Thoracic aorta (tissue), 2 donors: ENCODE measurements around the gene FARP1. TPM values are rescaled to one million over a fixed set of nuclear protein-coding genes. Genes with fewer than 3 reads are reported as not detected.

Experiments
- ATAC-seq: fragments of 150-250 bp; one replicate; pipeline ENCODE4 v1.8.0; 2017; ENCODE audit warnings: low read depth; ENCODE audit not compliant: insufficient number of reproducible peaks, low FRiP score
- DNase-seq: peaks from one replicate; pipeline ENCODE4 v3.0.0-alpha.2; 2020; ENCODE audit warnings: low spot score
- H3K27ac ChIP-seq, 2 donors: fragments of 200-600 bp; sonication (generic); 1 replicate in 1 of 2; 2 replicates in 1 of 2; pipeline ENCODE4 v1.5.1; 2016; ENCODE audit warnings: mild to moderate bottlenecking in 2 of 2, moderate library complexity in 2 of 2
- H3K27me3 ChIP-seq: fragments of 200-600 bp; sonication (generic); replicated peaks from 2 replicates; pipeline ENCODE4 v1.6.0; 2016; ENCODE audit warnings: mild to moderate bottlenecking; ENCODE audit not compliant: insufficient read depth
- H3K36me3 ChIP-seq: fragments of 200-600 bp; sonication (generic); one replicate; pipeline ENCODE4 v1.5.1; 2016
- H3K4me1 ChIP-seq, 2 donors: fragments of 200-600 bp; sonication (generic); 1 replicate in 1 of 2; 2 replicates in 1 of 2; pipeline versions ENCODE4 v1.5.1 to v1.6.0; 2016; ENCODE audit warnings: low read depth in 2 of 2, mild to moderate bottlenecking in 1 of 2; ENCODE audit not compliant: control insufficient read depth in 1 of 2
- H3K4me3 ChIP-seq: fragments of 200-600 bp; sonication (generic); 2 replicates; pipeline ENCODE4 v1.5.1; 2016; ENCODE audit warnings: mild to moderate bottlenecking
- H3K9me3 ChIP-seq: fragments of 200-600 bp; sonication (generic); 2 replicates; pipeline ENCODE4 v1.5.1; 2016
- total RNA-seq, 2 donors: library from RNA; depleted of rRNA; stranded (reverse); fragments of >200 nt; gene quantifications; one replicate each; pipeline versions ENCODE4 v1.1.0 to v1.2.3, GENCODE V29; 2016
- TF ChIP-seq, protein P1 (sequence below): fragments of 200-600 bp; sonication (generic); IDR thresholded peaks from one replicate; pipeline ENCODE4 v1.5.1; 2019; ENCODE audit warnings: antibody characterized with exemption

Gene FARP1
- total RNA-seq, 2 donors from 2014 or later: 17.6 to 30.3 TPM

DNA sequence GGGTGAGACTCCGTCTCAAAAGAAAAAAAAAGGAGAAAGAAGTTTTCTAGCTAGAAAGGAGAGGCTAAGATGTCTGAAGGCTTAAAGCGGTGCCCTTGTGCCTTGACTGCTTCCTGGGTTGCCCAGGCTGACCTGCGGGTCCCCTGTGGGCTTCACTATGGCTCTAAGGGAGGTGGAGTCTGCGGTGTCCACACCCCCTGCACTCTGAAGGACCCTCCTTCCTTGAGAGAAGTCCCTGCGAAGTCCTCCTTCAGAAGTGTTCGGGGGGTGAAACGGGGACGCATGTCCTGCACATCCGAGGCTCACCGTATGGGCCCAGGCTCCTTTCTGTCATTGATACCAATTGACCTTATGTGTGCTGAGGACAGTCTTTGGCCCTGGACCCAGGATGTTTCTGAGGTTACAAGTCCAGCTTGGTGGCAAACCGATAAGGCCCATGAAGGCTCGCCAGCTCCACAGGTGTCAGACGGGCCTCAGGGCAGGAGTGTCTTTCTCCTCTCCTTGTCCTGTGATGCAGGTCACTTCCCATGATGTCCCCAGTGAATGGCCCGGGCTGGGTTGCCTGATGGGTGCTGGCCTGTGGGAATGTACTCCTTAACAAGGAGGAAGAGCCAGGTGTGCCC, 45.8 kb downstream of the FARP1 start:
- no peak overlapping the region for H3K27ac ChIP-seq
- no peak for ATAC-seq
- H3K4me1 ChIP-seq: peaks cover 0 to 6% of the 10 kb centered on the region in 2 donors

GRCh38 chr13:98189841-98190505, 47.1 kb downstream of the FARP1 start:
- Histone ChIP-seq H3K4me1 (peaks cover 0 to 6% of the 10 kb centered on the region in 2 donors), H3K27me3 (no peaks in the 10 kb centered on the region), H3K4me3 (no peak overlapping the region), H3K27ac (no peak overlapping the region), H3K9me3 (no peaks in the 10 kb centered on the region), H3K36me3 (no peaks in the 10 kb centered on the region)
- DNase-seq: no peak
- TF ChIP-seq, protein P1, sequence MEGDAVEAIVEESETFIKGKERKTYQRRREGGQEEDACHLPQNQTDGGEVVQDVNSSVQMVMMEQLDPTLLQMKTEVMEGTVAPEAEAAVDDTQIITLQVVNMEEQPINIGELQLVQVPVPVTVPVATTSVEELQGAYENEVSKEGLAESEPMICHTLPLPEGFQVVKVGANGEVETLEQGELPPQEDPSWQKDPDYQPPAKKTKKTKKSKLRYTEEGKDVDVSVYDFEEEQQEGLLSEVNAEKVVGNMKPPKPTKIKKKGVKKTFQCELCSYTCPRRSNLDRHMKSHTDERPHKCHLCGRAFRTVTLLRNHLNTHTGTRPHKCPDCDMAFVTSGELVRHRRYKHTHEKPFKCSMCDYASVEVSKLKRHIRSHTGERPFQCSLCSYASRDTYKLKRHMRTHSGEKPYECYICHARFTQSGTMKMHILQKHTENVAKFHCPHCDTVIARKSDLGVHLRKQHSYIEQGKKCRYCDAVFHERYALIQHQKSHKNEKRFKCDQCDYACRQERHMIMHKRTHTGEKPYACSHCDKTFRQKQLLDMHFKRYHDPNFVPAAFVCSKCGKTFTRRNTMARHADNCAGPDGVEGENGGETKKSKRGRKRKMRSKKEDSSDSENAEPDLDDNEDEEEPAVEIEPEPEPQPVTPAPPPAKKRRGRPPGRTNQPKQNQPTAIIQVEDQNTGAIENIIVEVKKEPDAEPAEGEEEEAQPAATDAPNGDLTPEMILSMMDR: no peak
- ATAC-seq: no peak

More for the DNA sequence above, 45.8 kb downstream of the FARP1 start:
- no peak overlapping the region for H3K4me3 ChIP-seq
- no peaks in the 10 kb centered on the region for H3K36me3 ChIP-seq
- no peaks in the 10 kb centered on the region for H3K27me3 ChIP-seq
- H3K9me3 ChIP-seq: no peaks in the 10 kb centered on the region
- TF ChIP-seq, protein P1: no peak
- DNase-seq: no peak

DNA sequence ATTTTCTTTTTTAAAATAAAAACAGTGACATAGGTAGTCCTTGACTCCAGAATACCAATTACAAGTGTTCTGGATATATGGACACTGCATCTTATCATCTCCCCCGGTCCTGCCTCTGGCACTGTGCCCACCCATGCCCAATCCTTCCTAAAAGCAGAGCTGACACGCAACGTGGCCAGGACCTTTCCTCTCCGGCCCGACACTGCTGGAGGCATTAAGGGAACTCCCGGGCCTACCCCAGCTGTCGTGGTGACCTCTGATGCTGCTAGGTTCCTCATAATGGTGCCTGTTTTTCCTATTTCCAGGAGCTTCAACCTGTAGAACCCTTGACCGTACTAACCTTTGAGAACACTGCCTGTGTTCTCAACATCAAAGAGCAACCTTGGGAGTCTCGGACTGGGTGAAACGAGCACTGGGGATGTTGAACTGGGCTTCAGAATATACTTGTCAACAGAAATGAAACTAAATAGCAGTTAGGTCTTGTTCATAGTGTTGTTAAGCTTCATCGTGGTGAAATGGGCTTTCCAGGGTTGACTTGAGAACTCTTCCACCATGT, 48.1 kb downstream of the FARP1 start:
- H3K4me3 ChIP-seq: no peak overlapping the region
- H3K9me3 ChIP-seq: no peaks in the 10 kb centered on the region
- no peaks in the 10 kb centered on the region for H3K36me3 ChIP-seq
- peaks cover 0 to 6% of the 10 kb centered on the region in 2 donors for H3K4me1 ChIP-seq
- DNase-seq (no peak), ATAC-seq (no peak)
- H3K27ac ChIP-seq: no peak overlapping the region
- H3K27me3 ChIP-seq: no peaks in the 10 kb centered on the region
- TF ChIP-seq, protein P1: no peak

- ATAC-seq: no peak
- no peak overlapping the region for H3K4me3 ChIP-seq
- H3K4me1 ChIP-seq: peaks cover 0 to 5% of the 10 kb centered on the region in 2 donors
- no peaks in the 10 kb centered on the region for H3K36me3 ChIP-seq
- no peak for DNase-seq
- no peaks in the 10 kb centered on the region for H3K27me3 ChIP-seq
- no peak overlapping the region for H3K27ac ChIP-seq
- TF ChIP-seq, protein P1: no peak
- H3K9me3 ChIP-seq: no peaks in the 10 kb centered on the region
Measured at GRCh38 chr13:98192008-98192407, 49.1 kb downstream of the FARP1 start.

DNA sequence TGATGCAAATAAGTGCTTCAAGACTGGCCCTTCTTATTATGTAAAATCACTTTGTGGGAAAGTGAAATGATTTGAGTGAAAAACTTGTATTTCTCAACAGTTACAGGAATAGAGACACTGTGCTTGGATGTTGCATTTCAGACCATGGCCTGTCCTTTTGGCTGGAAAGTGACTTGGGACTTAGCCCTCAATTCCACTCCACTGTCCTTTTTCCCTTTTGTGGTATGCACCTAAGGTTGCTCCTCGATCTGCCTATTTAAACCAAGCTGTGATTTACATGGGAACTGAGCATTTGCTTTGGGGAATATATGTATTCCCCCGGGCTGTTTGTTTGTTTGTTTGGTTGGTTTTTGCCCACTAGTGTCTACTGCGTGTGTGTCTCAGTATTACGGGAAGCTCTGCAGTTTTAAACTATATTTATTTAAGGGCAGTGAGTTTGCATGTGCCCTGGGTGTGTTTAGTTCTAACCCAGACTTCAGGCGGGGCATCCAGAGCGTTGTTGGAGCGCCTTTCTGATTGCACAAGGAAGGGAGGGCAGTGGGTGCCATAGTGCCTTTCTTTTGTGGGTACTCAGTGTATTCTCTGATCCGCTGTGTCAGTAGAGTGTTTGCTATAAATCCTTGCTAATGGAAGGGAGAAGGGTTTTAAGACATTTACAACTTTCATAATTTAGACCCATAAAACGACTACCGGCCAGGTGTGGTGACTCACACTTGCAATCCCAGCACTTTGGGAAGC, 52.3 kb downstream of the FARP1 start:
- no peak for ATAC-seq
- Histone ChIP-seq H3K4me3 (no peak overlapping the region), H3K9me3 (no peaks in the 10 kb centered on the region), H3K4me1 (no peaks in the 10 kb centered on the region), H3K27ac (no peak overlapping the region), H3K36me3 (no peaks in the 10 kb centered on the region), H3K27me3 (no peaks in the 10 kb centered on the region)
- TF ChIP-seq, protein P1: no peak
- DNase-seq: no peak
